ENCODE measurements around the gene CREB5. TPM values are rescaled to one million over a fixed set of nuclear protein-coding genes. Genes with fewer than 3 reads are reported as not detected.

Gene CREB5
- total RNA-seq, 1 donor, result 17.8 TPM

DNA sequence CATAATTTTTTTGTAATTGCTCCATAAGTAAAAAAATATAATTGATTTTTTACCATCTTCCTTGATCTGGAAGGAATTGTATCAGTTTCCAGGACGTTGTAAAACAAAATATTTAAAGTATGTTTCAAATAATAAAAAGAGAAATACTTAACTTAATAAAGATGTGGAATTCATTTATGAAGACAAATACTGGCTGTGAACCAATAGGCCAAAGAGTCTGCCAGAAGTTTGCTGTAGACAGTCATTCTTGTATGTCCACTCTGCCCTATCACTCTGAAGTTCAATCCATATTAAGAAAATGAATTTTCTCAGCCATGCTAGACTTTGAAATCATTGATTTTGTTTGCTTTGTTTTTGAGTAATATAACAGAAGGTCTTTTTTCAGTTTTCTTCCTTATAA is 289.4 kb downstream of the CREB5 start:
- no peaks in the 10 kb centered on the region for H3K27me3 ChIP-seq (ENCODE audit: insufficient read depth, low read length)
- H3K9me3 ChIP-seq (ENCODE audit: low read depth, low read length), result no peaks in the 10 kb centered on the region
- peaks cover 12% of the 10 kb centered on the region for H3K4me1 ChIP-seq (ENCODE audit: insufficient read depth, low read length)
- H3K4me3 ChIP-seq (ENCODE audit: low read length), result no peak overlapping the region

DNA sequence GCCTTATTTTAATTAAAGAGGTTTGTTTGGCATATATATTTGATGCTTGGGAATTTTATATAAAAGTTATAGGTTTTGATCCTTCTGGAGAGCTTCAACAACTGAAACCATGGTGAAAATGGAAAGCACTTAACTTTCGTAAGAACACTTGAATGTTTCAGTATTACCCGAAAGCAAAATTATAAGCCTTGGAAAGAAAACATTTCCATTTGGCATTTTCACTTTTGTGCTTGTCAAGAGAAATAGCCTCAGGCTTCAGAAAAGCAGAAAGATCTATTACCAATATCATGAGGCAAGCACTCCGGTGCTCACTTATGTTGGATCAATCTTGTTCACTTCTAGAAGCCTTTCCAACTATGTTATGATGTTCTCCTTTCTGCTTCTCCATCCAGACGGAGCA is 289.9 kb downstream of the CREB5 start:
- H3K9me3 ChIP-seq (ENCODE audit: low read depth, low read length), result no peaks in the 10 kb centered on the region
- no peak overlapping the region for H3K4me3 ChIP-seq (ENCODE audit: low read length)
- H3K4me1 ChIP-seq (ENCODE audit: insufficient read depth, low read length), result peaks cover 12% of the 10 kb centered on the region
- no peaks in the 10 kb centered on the region for H3K27me3 ChIP-seq (ENCODE audit: insufficient read depth, low read length)

- Histone ChIP-seq H3K4me3 (ENCODE audit: low read length) (no peak overlapping the region), H3K9me3 (ENCODE audit: low read depth, low read length) (no peaks in the 10 kb centered on the region), H3K4me1 (ENCODE audit: insufficient read depth, low read length) (peaks cover 8% of the 10 kb centered on the region), H3K27me3 (ENCODE audit: insufficient read depth, low read length) (no peaks in the 10 kb centered on the region)
These were observed 290.9 kb downstream of the CREB5 start for GRCh38 chr7:28703037-28703765.

GRCh38 chr7:28704706-28705105 is 292.4 kb downstream of the CREB5 start:
- Histone ChIP-seq H3K4me3 (ENCODE audit: low read length) (no peak overlapping the region), H3K9me3 (ENCODE audit: low read depth, low read length) (no peaks in the 10 kb centered on the region), H3K27me3 (ENCODE audit: insufficient read depth, low read length) (no peaks in the 10 kb centered on the region), H3K4me1 (ENCODE audit: insufficient read depth, low read length) (no peaks in the 10 kb centered on the region)

DNA sequence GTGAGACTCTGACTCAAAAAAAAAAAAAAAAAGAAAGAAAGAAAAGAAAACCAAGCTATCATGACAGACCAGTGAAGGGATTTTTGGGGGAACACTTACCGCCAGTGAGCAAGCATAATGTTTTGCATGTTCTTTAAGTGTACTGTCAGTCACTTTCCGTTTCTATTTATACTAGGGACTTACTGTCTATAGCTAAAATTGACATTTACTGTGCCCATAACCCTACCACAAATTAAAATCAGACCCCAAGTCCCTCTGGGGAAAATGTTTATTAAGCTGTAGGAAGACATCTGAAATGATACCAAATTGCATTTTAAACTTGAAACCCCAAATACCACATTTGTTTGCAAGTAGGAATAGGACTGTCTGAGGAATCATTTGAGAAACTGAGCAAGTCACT is 293.0 kb downstream of the CREB5 start:
- H3K27me3 ChIP-seq (ENCODE audit: insufficient read depth, low read length), result no peaks in the 10 kb centered on the region
- H3K9me3 ChIP-seq (ENCODE audit: low read depth, low read length), result no peaks in the 10 kb centered on the region
- H3K4me1 ChIP-seq (ENCODE audit: insufficient read depth, low read length), result no peaks in the 10 kb centered on the region
- no peak overlapping the region for H3K4me3 ChIP-seq (ENCODE audit: low read length)

- Histone ChIP-seq H3K4me1 (ENCODE audit: insufficient read depth, low read length) (no peaks in the 10 kb centered on the region), H3K27me3 (ENCODE audit: insufficient read depth, low read length) (no peaks in the 10 kb centered on the region), H3K9me3 (ENCODE audit: low read depth, low read length) (no peaks in the 10 kb centered on the region), H3K4me3 (ENCODE audit: low read length) (no peak overlapping the region)
These were observed 294.3 kb downstream of the CREB5 start for GRCh38 chr7:28706584-28706983.

- H3K9me3 ChIP-seq (ENCODE audit: low read depth, low read length), result no peaks in the 10 kb centered on the region
- no peaks in the 10 kb centered on the region for H3K27me3 ChIP-seq (ENCODE audit: insufficient read depth, low read length)
- no peak overlapping the region for H3K4me3 ChIP-seq (ENCODE audit: low read length)
- H3K4me1 ChIP-seq (ENCODE audit: insufficient read depth, low read length), result no peaks in the 10 kb centered on the region
These were observed 295.0 kb downstream of the CREB5 start for GRCh38 chr7:28707291-28707690.

- Histone ChIP-seq H3K4me3 (ENCODE audit: low read length) (no peak overlapping the region), H3K9me3 (ENCODE audit: low read depth, low read length) (no peaks in the 10 kb centered on the region), H3K4me1 (ENCODE audit: insufficient read depth, low read length) (no peaks in the 10 kb centered on the region), H3K27me3 (ENCODE audit: insufficient read depth, low read length) (no peaks in the 10 kb centered on the region)
These were observed 296.0 kb downstream of the CREB5 start for GRCh38 chr7:28708033-28708951.

DNA sequence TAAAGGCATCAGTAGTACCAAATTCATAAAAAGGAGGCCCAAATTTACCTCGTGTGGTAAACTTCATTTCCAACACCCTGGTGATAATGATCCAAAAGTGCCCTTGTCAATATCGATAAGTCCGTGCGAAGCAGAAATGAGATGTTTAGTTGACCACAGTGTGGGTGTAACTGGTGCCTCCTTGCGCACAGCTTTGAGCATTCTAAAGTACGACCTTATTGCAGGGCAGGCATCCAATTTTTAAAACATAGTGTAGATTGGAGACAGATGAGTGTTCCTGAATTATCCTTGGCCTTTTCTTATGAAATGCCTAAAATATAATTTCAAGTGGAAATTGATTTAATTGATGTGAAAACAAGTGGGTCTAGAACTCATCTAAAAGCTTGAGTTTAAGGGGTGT is 297.4 kb downstream of the CREB5 start:
- no peak overlapping the region for H3K4me3 ChIP-seq (ENCODE audit: low read length)
- H3K27me3 ChIP-seq (ENCODE audit: insufficient read depth, low read length), result no peaks in the 10 kb centered on the region
- H3K4me1 ChIP-seq (ENCODE audit: insufficient read depth, low read length), result no peaks in the 10 kb centered on the region
- no peaks in the 10 kb centered on the region for H3K9me3 ChIP-seq (ENCODE audit: low read depth, low read length)

DNA sequence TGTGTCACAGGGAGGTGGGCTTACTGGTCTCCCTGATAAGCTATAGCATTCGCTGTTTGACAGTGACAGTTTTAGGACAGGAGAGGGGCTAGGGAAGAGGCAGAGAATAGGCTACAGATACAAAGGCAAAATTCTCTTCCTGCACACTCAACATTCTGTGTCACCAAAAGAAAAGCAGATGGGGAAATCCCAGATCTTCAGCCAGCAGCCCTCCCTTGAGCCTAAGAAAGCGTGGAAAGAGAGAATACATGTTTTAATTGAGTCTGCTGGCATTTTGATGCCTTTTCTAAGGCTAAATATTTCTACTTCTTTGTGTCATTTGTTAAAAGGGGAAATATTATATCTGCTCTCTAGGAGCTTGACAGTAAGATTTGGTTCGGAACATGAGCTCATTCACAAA is 298.8 kb downstream of the CREB5 start:
- Histone ChIP-seq H3K4me3 (ENCODE audit: low read length) (no peak overlapping the region), H3K9me3 (ENCODE audit: low read depth, low read length) (no peaks in the 10 kb centered on the region), H3K4me1 (ENCODE audit: insufficient read depth, low read length) (no peaks in the 10 kb centered on the region), H3K27me3 (ENCODE audit: insufficient read depth, low read length) (no peaks in the 10 kb centered on the region)

- no peaks in the 10 kb centered on the region for H3K4me1 ChIP-seq (ENCODE audit: insufficient read depth, low read length)
- no peak overlapping the region for H3K4me3 ChIP-seq (ENCODE audit: low read length)
- H3K27me3 ChIP-seq (ENCODE audit: insufficient read depth, low read length), result no peaks in the 10 kb centered on the region
- no peaks in the 10 kb centered on the region for H3K9me3 ChIP-seq (ENCODE audit: low read depth, low read length)
These were observed 302.3 kb downstream of the CREB5 start for GRCh38 chr7:28714459-28715120.

GRCh38 chr7:28717445-28718054 is 305.2 kb downstream of the CREB5 start:
- no peaks in the 10 kb centered on the region for H3K27me3 ChIP-seq (ENCODE audit: insufficient read depth, low read length)
- H3K4me3 ChIP-seq (ENCODE audit: low read length), result no peak overlapping the region
- H3K4me1 ChIP-seq (ENCODE audit: insufficient read depth, low read length), result no peaks in the 10 kb centered on the region
- H3K9me3 ChIP-seq (ENCODE audit: low read depth, low read length), result no peaks in the 10 kb centered on the region

DNA sequence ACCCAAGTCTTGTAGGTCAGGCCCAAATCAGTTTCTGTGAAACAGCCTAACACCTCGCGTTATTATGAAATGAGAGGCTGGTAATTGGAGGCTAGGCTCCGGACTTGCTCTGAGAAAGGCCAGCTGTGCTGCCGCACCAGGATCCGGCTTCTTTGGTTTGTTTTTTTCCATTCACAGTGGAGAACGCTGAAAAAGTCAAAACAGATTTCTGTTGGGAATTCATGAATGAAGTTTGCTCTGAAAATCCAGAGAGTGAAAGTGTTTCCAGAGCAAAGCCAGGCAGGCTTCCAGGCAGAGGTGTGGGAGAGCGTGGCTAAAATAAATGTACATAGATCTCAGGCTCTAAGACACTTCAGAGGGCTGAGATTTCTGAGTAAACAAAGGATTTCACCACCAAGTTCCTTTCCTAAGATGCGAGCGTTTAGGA is 305.8 kb downstream of the CREB5 start:
- Histone ChIP-seq H3K27me3 (ENCODE audit: insufficient read depth, low read length) (no peaks in the 10 kb centered on the region), H3K4me1 (ENCODE audit: insufficient read depth, low read length) (no peaks in the 10 kb centered on the region), H3K9me3 (ENCODE audit: low read depth, low read length) (no peaks in the 10 kb centered on the region), H3K4me3 (ENCODE audit: low read length) (no peak overlapping the region)

DNA sequence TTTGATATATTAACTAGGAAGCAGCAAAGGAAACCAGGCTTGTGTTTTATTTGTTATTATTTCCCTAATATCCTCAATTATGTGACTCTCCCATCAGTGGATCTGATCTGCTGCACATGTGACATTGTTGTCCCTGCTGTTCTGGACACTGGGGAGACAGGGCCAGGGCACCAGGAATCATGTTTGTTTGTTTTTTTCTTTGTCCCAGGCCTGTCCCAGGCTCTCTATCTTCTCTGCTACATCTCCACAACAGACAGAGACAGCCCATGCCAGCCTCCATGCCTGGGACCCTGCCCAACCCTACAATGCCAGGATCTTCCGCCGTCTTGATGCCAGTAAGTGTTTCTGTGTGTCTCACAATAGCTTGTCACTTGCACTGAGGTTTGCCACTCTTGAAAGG is 306.2 kb downstream of the CREB5 start:
- Histone ChIP-seq H3K4me3 (ENCODE audit: low read length) (no peak overlapping the region), H3K4me1 (ENCODE audit: insufficient read depth, low read length) (no peaks in the 10 kb centered on the region), H3K27me3 (ENCODE audit: insufficient read depth, low read length) (no peaks in the 10 kb centered on the region), H3K9me3 (ENCODE audit: low read depth, low read length) (no peaks in the 10 kb centered on the region)

DNA sequence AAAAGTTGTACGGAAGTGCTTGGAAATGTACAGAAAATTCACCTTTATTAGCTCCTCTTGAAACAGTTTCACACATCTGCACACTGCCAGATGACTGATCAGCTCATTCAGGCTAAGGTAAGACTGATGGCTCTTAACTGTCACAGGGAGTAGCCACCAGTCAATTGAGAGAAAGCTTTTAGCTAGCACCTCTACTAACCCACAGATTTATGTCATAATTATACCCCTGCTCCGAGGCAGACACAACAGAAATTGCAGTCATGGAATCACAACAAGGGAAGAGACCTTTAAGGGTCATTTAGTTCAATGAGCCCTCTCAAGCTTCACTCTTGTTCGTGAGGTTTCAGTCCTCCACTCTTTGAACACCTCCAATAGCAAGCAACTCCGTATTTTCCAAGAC is 310.4 kb downstream of the CREB5 start:
- H3K9me3 ChIP-seq (ENCODE audit: low read depth, low read length), result no peaks in the 10 kb centered on the region
- no peaks in the 10 kb centered on the region for H3K27me3 ChIP-seq (ENCODE audit: insufficient read depth, low read length)
- peaks cover 4% of the 10 kb centered on the region for H3K4me1 ChIP-seq (ENCODE audit: insufficient read depth, low read length)
- H3K4me3 ChIP-seq (ENCODE audit: low read length), result no peak overlapping the region
